ENCODE measurements around the gene SIRT7.

GRCh38 chr17:81934850-81935708 is 17.1 kb upstream of the SIRT7 start:
- TF ChIP-seq CTCF (conservative IDR thresholded peaks at IDR 0.05 in 1 of 2, IDR thresholded peaks at IDR 0.05 in 1 of 2; ENCODE audit: low read depth in 1 of 2, low read length in 2 of 2) (no peak), EZH2 (IDR thresholded peaks at IDR 0.05; ENCODE audit: low read length, missing control alignments) (no peak)

Data from fibroblast of lung (primary cell).